Endometrial microvascular endothelial cells (primary cell): Measurements from ENCODE around the gene WDFY2. TPM values are rescaled to one million over a fixed set of nuclear protein-coding genes. Genes with fewer than 3 reads are reported as not detected.
"Not testable (repeated sequence)": the region's sequence is repeated elsewhere in the genome, so short reads cannot be mapped to it uniquely, and the experiment has no call there.

Experiments used
- in situ Hi-C: cut with HindIII; loops from 2 replicates; pipeline ENCODE4 v1.10.0; 2017; ENCODE audit warnings: low sequenced_read_pairs, low pct_unique_long_range_greater_than_20kb; ENCODE audit errors: inconsistent ontology term
- total RNA-seq: library from RNA; depleted of rRNA; stranded (reverse); fragments of >200 nt; gene quantifications from one replicate; pipeline ENCODE4 v1.2.3, GENCODE V29; 2015; ENCODE audit errors: inconsistent ontology term

The WDFY2 gene
- total RNA-seq, 1 donor from 2014 or later, result 1.6 TPM

DNA sequence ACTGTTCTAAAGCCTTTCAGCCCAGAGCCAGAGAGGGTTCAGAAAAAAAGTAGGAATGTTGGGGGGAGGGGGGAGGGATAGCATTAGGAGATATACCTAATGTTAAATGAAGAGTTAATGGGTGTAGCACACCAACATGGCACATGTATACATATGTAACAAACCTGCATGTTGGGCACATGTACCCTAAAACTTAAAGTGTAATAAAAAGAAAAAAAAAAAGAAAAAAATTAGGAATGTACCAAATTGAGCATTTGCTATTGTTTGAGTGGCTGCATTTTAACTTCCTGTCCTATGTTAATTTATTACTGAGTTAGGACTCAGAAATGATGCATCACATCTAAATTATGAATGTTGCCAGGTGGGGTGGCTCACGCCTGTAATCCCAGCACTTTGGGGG is 7.7 kb downstream of the WDFY2 start:
- in situ Hi-C loops, result not testable (repeated sequence)

- in situ Hi-C loops, result no loop called here
These were observed 10.2 kb downstream of the WDFY2 start for GRCh38 chr13:51594432-51594831.

DNA sequence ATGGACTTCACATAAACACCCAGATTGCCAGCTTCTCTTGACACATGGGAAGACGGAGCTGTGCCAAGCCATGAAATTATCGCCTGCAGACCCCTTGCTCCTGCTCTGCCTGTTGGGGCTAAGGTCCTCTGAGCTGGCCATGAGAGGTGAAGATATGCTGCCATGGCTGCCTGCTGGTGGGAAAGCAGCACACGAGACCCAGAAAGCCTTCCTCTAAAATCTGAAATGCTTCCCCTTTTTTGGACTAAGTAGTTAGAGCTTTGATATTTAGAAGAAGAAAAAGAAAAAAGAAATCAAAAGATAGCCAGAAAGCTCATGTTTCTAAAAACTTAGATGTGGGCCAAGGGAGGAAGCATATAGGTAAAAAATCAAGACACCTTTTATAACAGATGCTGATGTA is 11.2 kb downstream of the WDFY2 start:
- in situ Hi-C loops, result no loop called here

- in situ Hi-C loops, result no loop called here
These were observed 12.3 kb downstream of the WDFY2 start for GRCh38 chr13:51596541-51596940.

- in situ Hi-C loops, result no loop called here
These were observed 15.3 kb downstream of the WDFY2 start for GRCh38 chr13:51599444-51600176.

GRCh38 chr13:51600703-51601102 is 16.4 kb downstream of the WDFY2 start:
- in situ Hi-C loops, result no loop called here

- in situ Hi-C loops, result no loop called here
These were observed 17.6 kb downstream of the WDFY2 start for GRCh38 chr13:51601601-51602565.

- in situ Hi-C loops, result no loop called here
These were observed 19.5 kb downstream of the WDFY2 start for GRCh38 chr13:51603716-51604115.

- in situ Hi-C loops, result no loop called here
These were observed 21.4 kb downstream of the WDFY2 start for GRCh38 chr13:51605698-51606097.

GRCh38 chr13:51607165-51607564 is 22.9 kb downstream of the WDFY2 start:
- in situ Hi-C loops, result no loop called here

- in situ Hi-C loops, result no loop called here
These were observed 24.7 kb downstream of the WDFY2 start for GRCh38 chr13:51608857-51609406.

DNA sequence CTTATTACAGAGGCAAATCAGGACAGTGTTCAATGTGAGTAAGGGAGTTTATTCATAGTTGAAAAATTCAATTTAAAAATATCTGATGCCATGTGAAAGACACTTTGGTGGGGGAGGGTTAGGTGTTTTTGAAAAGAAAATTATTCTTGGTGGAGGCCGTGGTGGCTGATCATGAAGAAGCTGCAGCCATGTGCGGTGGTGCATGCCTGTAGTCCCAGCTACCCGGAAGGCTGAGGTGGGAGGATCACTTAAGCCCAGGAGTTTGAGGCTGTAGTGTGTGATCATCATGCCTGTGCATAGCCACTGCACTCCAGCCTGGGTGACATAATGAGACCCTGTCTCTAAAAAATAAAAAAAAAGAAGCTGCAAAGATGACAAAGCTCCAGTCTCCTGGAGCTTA is 28.6 kb downstream of the WDFY2 start:
- in situ Hi-C loops, result no loop called here

- in situ Hi-C loops, result no loop called here
These were observed 29.3 kb downstream of the WDFY2 start for GRCh38 chr13:51613535-51613934.

DNA sequence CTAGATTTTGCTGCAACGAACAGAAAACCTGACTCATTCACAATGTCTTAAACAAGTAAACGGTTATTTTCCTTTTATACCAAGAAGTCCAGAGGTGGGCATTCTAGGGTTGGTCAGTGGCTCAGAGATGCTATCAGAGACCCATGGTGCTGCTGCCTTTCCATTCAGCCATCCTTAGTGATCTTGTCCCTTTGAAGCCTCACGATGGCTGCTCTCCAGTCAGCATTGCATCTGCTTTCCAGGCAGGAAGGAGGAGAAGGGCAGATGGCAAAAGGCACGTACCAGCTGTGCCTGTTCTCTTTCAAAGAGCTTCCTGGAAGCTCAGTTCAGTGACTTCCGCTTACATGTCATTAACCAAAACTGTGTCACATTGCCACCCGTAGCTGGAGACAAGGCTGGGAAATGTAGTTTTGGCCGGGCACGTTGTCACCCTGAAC is 30.1 kb downstream of the WDFY2 start:
- in situ Hi-C loops, result no loop called here

GRCh38 chr13:51618626-51619025 is 34.4 kb downstream of the WDFY2 start:
- in situ Hi-C loops, result no loop called here

DNA sequence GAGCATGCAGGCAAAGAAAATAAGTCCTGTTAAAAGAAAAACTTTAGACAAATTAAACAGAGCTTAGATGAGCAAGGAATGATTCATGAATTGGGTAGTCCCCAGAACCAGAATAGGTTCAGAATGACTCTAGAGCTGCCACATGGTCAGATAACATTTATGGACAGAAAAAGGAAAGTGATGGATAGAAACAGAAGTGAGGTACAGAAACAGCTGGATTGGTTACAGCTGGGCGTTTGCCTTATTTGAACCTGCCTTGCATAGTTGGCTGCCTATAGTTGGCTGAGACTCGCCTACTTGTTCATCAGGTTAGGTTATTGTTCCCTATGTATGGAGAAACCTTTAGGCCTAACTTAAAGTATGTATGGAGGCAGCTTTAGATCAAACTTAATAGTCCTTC is 35.4 kb downstream of the WDFY2 start:
- in situ Hi-C loops, result no loop called here

GRCh38 chr13:51620165-51620983 is 36.1 kb downstream of the WDFY2 start:
- in situ Hi-C loops, result no loop called here

DNA sequence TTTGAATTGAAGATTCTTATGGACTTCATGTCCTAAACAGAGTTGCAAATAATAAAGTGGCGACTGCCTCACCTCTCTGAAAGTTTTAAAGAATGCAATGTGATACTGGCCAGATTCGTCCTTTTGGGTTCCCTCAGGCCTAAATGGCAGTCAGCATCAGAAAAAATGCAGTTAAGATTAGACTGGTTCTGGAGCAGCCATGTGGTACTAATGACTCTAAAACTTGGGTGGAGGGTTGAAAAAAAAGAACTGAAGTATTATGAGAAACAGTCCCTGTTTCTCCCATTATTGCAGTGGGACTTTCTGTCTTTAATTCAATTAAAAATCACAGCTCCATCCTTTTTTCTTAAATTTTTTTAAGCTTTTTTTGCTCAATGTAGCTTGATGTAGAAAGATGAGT is 37.3 kb downstream of the WDFY2 start:
- in situ Hi-C loops, result no loop called here

DNA sequence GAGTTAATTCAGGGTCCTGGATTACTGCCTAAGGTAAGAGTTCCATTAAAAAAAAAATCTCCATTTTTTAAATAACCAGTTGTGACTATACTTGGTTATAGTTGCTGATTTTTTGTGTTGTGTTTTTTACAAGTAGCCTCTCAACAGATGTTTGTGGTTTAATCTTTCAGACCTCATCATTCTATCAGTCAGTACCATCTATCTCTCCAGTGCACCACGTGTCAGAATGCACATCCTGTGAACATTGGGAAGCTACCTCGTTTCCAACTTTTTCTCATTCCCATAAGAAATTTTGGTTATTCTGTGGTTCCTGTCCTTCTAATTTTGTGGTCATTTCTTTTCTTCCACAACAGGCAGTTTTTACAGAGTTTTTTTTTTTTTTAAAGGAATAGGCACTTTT is 39.2 kb downstream of the WDFY2 start:
- in situ Hi-C loops, result no loop called here
